K562 (cell line): ENCODE data around the gene MAPK8IP2. TPM values are rescaled to one million over a fixed set of nuclear protein-coding genes. Genes with fewer than 3 reads are reported as not detected.

Source experiments
- CCAR2 ChIP-seq: fragments of 200-400 bp; formaldehyde crosslinking; IDR thresholded peaks from 2 replicates; pipeline ENCODE4 v1.6.1; 2017; ENCODE audit warnings: mild to moderate bottlenecking, low read depth, low read length
- CREB1 ChIP-seq, 2 experiments: sonication (generic) in 1 of 2; formaldehyde crosslinking in 1 of 2; IDR thresholded peaks; 2 replicates each; pipeline versions ENCODE4 v1.6.1 to v1.8.0; 2012 to 2022; ENCODE audit warnings: inconsistent platforms in 1 of 2, mild to moderate bottlenecking in 1 of 2, missing genetic modification reagents in 1 of 2, moderate library complexity in 1 of 2
- E2F4 ChIP-seq: sonication (generic); formaldehyde crosslinking; IDR thresholded peaks from 2 replicates; pipeline ENCODE4 v1.8.0; 2022; ENCODE audit warnings: mild to moderate bottlenecking, low read depth, missing genetic modification reagents
- ETV5 ChIP-seq: sonication (generic); formaldehyde crosslinking; IDR thresholded peaks from 2 replicates; pipeline ENCODE4 v1.4.0; 2020; ENCODE audit warnings: low read depth, mild to moderate bottlenecking, missing genetic modification reagents
- FIP1L1 ChIP-seq: fragments of 200-400 bp; formaldehyde crosslinking; IDR thresholded peaks from 2 replicates; pipeline ENCODE4 v1.6.1; 2018; ENCODE audit warnings: mild to moderate bottlenecking, low read depth, low read length; ENCODE audit not compliant: poor library complexity, severe bottlenecking
- GABPA ChIP-seq: fragments of 200-800 bp; sonication (Bioruptor generic); conservative IDR thresholded peaks from 2 replicates; pipeline ENCODE4 v1.6.1; 2016; ENCODE audit warnings: low read depth, missing genetic modification characterization, missing compliant biosample characterization
- HDAC8 ChIP-seq: fragments of 450-650 bp; IDR thresholded peaks from 2 replicates; pipeline ENCODE4 v1.6.1; 2016; ENCODE audit warnings: mild to moderate bottlenecking, missing genetic modification characterization, moderate library complexity, missing compliant biosample characterization
- NCOA1 ChIP-seq: fragments of 450-650 bp; IDR thresholded peaks from 2 replicates; pipeline ENCODE4 v1.6.1; 2016; ENCODE audit warnings: low read depth
- NUFIP1 ChIP-seq: fragments of 450-650 bp; IDR thresholded peaks from 2 replicates; pipeline ENCODE4 v1.6.1; 2018; ENCODE audit not compliant: partially characterized antibody
- POLR2A ChIP-seq: fragments of 450-650 bp; conservative IDR thresholded peaks from 2 replicates; pipeline ENCODE4 v1.6.1; 2016
- POLR2G ChIP-seq: fragments of 200-400 bp; formaldehyde crosslinking; IDR thresholded peaks from 2 replicates; pipeline ENCODE4 v1.6.1; 2017; ENCODE audit warnings: low read depth, mild to moderate bottlenecking, antibody characterized with exemption, low read length, moderate library complexity
- SMAD2 ChIP-seq: fragments of 150-350 bp; IDR thresholded peaks from 2 replicates; pipeline ENCODE4 v1.6.1; 2014; ENCODE audit warnings: low read depth, mild to moderate bottlenecking, low read length
- SMC3 ChIP-seq: conservative IDR thresholded peaks from 2 replicates; pipeline ENCODE4 v1.6.1; 2011; ENCODE audit warnings: low read depth, low read length, improper control_type of control experiment; ENCODE audit not compliant: insufficient read depth
- SPI1 ChIP-seq: IDR thresholded peaks from 2 replicates; pipeline ENCODE4 v1.6.1; 2011; ENCODE audit warnings: low read depth, low read length, control low read depth, borderline replicate concordance
- TBP ChIP-seq: optimal IDR thresholded peaks from 2 replicates; pipeline ENCODE3; 2011; ENCODE audit warnings: low read depth, low read length, improper control_type of control experiment
- ZNF318 ChIP-seq, 2 experiments: fragments of 450-650 bp; IDR thresholded peaks; 2 replicates each; pipeline ENCODE4 v1.6.1; 2016; ENCODE audit warnings: mild to moderate bottlenecking in 2 of 2, borderline replicate concordance in 1 of 2, low read depth in 1 of 2, moderate library complexity in 1 of 2
- polyA plus RNA-seq, 8 experiments: library from polyadenylated mRNA; depleted of rRNA in 4 of 8; stranded (reverse) in 5 of 8; unstranded in 3 of 8; fragments of >200 nt; fragmentation: Nextera tagmentation in 2 of 8; fragmentation: Illumina TruSeq in 1 of 8; extraction: Ambion mirVana in 2 of 8; extraction: Trizol in 1 of 8; gene quantifications; 2 replicates each; pipeline versions ENCODE4 v1.2.1 to v1.2.3, GENCODE V29; 2011 to 2014; ENCODE audit warnings: inconsistent platforms in 1 of 8, missing spikeins in 1 of 8
- total RNA-seq, 7 experiments: library from RNA; depleted of rRNA in 6 of 7; stranded (reverse); fragments of >200 nt in 6 of 7; fragmentation: Illumina TruSeq in 2 of 7; extraction: Trizol in 2 of 7; gene quantifications; 2 replicates each; pipeline versions ENCODE4 v1.2.1 to v1.2.3, GENCODE V29; 2011 to 2021; ENCODE audit warnings: low replicate concordance in 1 of 7

Gene MAPK8IP2
- total and polyA plus RNA-seq, 9 of the 15 experiments (the other 6 are each of a cell fraction or from before 2014, with no cell fraction given): 0.01 to 0.47 (median 0.07) TPM; not detected in 2

- TF ChIP-seq POLR2G (peak; percentile 72), NCOA1 (no peak), CCAR2 (no peak), HDAC8 (tag) (no peak), SPI1 (no peak), CREB1 (IDR thresholded peaks at IDR 0.05) (peak; percentile 76; the same call in 1 of the 2 replicates), CREB1 (CRISPR knock-in tag; IDR thresholded peaks at IDR 0.05) (peak; percentile 72; the same call in 1 of the 2 replicates), SMC3 (no peak), E2F4 (CRISPR knock-in tag) (no peak), TBP (peak; percentile 32), NUFIP1 (no peak), POLR2A (peak; percentile 47; the same call in 1 of the 2 replicates), FIP1L1 (no peak), GABPA (tag) (peak; percentile 48; the same call in 1 of the 2 replicates), ETV5 (no peak), SMAD2 (no peak), ZNF318 (IDR thresholded peaks at IDR 0.05; ENCODE audit: borderline replicate concordance in 1 of 2, low read depth in 1 of 2) (no peak)
Observed at GRCh38 chr22:50613291-50613981, 12.8 kb downstream of the MAPK8IP2 start (continued).
